ENCODE data around the gene SLFNL1.

GRCh38 chr1:40986328-40986783 is 35.2 kb downstream of the SLFNL1 start:
- no peak for TF ChIP-seq EZH2phosphoT487 (IDR thresholded peaks at IDR 0.05; ENCODE audit: low read length)
- TF ChIP-seq, protein P1, sequence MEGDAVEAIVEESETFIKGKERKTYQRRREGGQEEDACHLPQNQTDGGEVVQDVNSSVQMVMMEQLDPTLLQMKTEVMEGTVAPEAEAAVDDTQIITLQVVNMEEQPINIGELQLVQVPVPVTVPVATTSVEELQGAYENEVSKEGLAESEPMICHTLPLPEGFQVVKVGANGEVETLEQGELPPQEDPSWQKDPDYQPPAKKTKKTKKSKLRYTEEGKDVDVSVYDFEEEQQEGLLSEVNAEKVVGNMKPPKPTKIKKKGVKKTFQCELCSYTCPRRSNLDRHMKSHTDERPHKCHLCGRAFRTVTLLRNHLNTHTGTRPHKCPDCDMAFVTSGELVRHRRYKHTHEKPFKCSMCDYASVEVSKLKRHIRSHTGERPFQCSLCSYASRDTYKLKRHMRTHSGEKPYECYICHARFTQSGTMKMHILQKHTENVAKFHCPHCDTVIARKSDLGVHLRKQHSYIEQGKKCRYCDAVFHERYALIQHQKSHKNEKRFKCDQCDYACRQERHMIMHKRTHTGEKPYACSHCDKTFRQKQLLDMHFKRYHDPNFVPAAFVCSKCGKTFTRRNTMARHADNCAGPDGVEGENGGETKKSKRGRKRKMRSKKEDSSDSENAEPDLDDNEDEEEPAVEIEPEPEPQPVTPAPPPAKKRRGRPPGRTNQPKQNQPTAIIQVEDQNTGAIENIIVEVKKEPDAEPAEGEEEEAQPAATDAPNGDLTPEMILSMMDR (IDR thresholded peaks at IDR 0.05; ENCODE audit: low read length): no peak
